ENCODE results near the gene IMMP2L. TPM values are rescaled to one million over a fixed set of nuclear protein-coding genes. Genes with fewer than 3 reads are reported as not detected.

The IMMP2L gene
- total RNA-seq, 1 experiment from 2014 or later: 8.6 TPM

DNA sequence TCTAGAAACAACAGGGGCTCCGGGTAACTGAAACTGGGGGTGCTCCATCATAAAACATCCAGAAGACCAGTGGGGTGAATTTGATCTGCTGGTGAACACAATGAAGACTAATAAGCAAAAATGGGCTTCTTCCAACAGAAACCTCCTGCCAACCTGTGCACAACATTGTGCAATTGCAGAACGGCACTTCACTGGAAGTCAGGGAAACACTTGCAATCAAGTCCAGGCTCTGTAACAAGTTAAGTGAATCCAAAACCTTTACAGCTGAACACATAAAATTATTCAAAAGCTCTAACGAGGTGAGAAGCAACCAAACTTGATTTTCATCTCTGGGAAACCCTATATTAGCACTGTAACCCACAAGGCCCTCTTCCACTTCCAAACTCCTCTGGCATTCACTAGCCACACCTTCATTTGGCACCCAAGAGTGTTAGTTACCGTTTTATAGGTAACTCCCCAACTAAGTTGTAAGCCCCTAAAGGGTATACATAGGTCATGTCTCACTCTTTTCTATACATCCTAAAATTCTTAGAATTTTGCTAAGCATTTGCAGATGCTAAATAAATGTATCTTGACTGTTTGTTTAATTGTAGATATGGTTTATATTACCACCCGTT, 22.0 kb downstream of the IMMP2L start:
- Histone ChIP-seq H3K9me2 (replicated peaks; ENCODE audit: low read length) (no peaks in the 10 kb centered on the region), H3K4me3 (ENCODE audit: low read length) (no peak overlapping the region), H3K27me3 (ENCODE audit: low read length) (no peaks in the 10 kb centered on the region), H3K79me2 (ENCODE audit: low read length) (no peaks in the 10 kb centered on the region), H3K4me2 (ENCODE audit: low read length) (no peak overlapping the region), H2AFZ (ENCODE audit: low read length) (no peak overlapping the region), H4K20me1 (ENCODE audit: low read length) (no peaks in the 10 kb centered on the region), H3K9ac (ENCODE audit: low read length) (no peak overlapping the region), H3F3A (ENCODE audit: low read length, unreplicated experiment) (no peaks in the 10 kb centered on the region), H3K9me3 (ENCODE audit: low read length) (no peaks in the 10 kb centered on the region), H3K27ac (ENCODE audit: low read length) (no peak overlapping the region), H3K36me3 (ENCODE audit: low read depth, low read length) (0 out of 2 replicates have a peak, but pooled peaks cover 3% of the 10 kb centered on the region), H3K4me1 (ENCODE audit: insufficient read depth, low read length) (no peaks in the 10 kb centered on the region)
- CTCF ChIA-PET: no interaction called here
- intact Hi-C loops (cut with micrococcal nuclease): no loop called here
- ATAC-seq (no peak), DNase-seq (no peak)
- BruUV-seq (replicated peaks): no TSS peak
- TF ChIP-seq, protein P1, sequence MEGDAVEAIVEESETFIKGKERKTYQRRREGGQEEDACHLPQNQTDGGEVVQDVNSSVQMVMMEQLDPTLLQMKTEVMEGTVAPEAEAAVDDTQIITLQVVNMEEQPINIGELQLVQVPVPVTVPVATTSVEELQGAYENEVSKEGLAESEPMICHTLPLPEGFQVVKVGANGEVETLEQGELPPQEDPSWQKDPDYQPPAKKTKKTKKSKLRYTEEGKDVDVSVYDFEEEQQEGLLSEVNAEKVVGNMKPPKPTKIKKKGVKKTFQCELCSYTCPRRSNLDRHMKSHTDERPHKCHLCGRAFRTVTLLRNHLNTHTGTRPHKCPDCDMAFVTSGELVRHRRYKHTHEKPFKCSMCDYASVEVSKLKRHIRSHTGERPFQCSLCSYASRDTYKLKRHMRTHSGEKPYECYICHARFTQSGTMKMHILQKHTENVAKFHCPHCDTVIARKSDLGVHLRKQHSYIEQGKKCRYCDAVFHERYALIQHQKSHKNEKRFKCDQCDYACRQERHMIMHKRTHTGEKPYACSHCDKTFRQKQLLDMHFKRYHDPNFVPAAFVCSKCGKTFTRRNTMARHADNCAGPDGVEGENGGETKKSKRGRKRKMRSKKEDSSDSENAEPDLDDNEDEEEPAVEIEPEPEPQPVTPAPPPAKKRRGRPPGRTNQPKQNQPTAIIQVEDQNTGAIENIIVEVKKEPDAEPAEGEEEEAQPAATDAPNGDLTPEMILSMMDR (conservative IDR thresholded peaks at IDR 0.05; ENCODE audit: low read depth, low read length): no peak
- TF ChIP-seq EZH2 (IDR thresholded peaks at IDR 0.05; ENCODE audit: low read length, unreplicated experiment): no peak
- no peak for TF ChIP-seq EZH2phosphoT487 (IDR thresholded peaks at IDR 0.05; ENCODE audit: borderline replicate concordance, low read length)
- POLR2A ChIA-PET (ENCODE audit: unreplicated experiment): no interaction called here

DNA sequence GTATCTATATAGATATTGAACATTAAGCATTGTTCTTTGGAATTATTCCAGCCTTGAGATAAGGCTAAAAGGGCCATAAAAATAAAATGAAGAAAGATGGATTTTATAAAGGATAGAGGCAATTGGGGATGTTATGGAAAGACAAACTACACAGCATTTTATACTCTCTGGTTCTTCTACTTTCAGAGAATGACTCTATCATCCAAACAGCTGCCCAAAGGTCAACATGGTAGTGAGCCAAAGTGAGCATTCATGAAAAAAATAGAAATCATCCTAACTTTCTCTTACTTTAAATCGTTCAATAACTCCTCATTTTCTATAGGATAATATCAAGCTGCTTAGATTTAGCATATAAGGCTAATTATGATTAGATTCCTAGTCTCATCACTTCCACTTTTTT, 25.2 kb downstream of the IMMP2L start:
- Histone ChIP-seq H3K27me3 (ENCODE audit: low read length) (no peaks in the 10 kb centered on the region), H3K27ac (ENCODE audit: low read length) (no peak overlapping the region), H3K4me1 (ENCODE audit: insufficient read depth, low read length) (no peaks in the 10 kb centered on the region), H3K4me2 (ENCODE audit: low read length) (no peak overlapping the region), H2AFZ (ENCODE audit: low read length) (no peak overlapping the region), H3F3A (ENCODE audit: low read length, unreplicated experiment) (no peaks in the 10 kb centered on the region), H3K36me3 (ENCODE audit: low read depth, low read length) (0 out of 2 replicates have a peak, but pooled peaks cover 3% of the 10 kb centered on the region), H4K20me1 (ENCODE audit: low read length) (no peaks in the 10 kb centered on the region), H3K9me2 (replicated peaks; ENCODE audit: low read length) (no peaks in the 10 kb centered on the region), H3K9me3 (ENCODE audit: low read length) (no peaks in the 10 kb centered on the region), H3K79me2 (ENCODE audit: low read length) (no peaks in the 10 kb centered on the region), H3K9ac (ENCODE audit: low read length) (no peak overlapping the region), H3K4me3 (ENCODE audit: low read length) (no peak overlapping the region)
- intact Hi-C loops (cut with micrococcal nuclease): no loop called here
- POLR2A ChIA-PET (ENCODE audit: unreplicated experiment): no interaction called here
- ATAC-seq: no peak
- no peak for DNase-seq
- TF ChIP-seq, protein P1 (conservative IDR thresholded peaks at IDR 0.05; ENCODE audit: low read depth, low read length): no peak
- TF ChIP-seq EZH2 (IDR thresholded peaks at IDR 0.05; ENCODE audit: low read length, unreplicated experiment) (no peak), EZH2phosphoT487 (IDR thresholded peaks at IDR 0.05; ENCODE audit: borderline replicate concordance, low read length) (no peak)
- CTCF ChIA-PET: no interaction called here
- no TSS peak for BruUV-seq (replicated peaks)

DNA sequence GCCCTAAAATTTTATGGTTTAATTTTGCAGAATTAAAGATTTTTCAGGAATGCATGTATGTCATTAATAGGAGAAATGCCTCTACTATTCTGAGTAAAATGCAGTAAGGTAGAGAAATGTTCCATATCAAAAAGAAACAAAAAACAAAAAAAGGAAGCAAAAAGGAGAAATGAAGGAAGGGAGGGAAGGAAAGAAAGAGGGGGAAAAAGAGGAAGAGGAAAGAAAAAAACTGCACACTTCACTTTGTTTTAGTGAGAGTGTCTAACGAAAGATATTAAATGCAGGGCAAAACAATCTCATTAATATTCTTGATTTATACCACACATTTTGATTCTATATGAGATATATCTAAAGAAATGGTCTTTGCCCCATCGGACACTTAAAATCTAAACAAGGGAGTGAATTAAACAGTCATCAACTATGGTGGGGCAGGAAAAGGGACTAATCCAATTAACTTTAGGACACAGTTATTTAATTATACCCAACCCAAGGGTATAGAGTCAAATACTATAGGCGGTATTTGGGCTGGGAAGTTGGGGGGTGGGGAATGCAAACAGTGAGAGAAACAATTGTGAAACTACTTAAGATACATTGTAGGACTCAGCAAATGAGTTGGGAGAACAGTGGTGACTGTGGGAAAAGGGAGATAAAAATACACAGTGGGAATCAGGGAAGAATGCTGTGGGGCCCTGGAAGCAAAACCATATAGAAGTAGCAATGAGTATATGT, 27.0 kb downstream of the IMMP2L start:
- H3F3A ChIP-seq (ENCODE audit: low read length, unreplicated experiment): peaks cover 3% of the 10 kb centered on the region
- no peaks in the 10 kb centered on the region for H3K9me2 ChIP-seq (replicated peaks; ENCODE audit: low read length)
- DNase-seq (no peak), ATAC-seq (no peak)
- no peak overlapping the region for H3K4me2 ChIP-seq (ENCODE audit: low read length)
- H3K9me3 ChIP-seq (ENCODE audit: low read length): no peaks in the 10 kb centered on the region
- CTCF ChIA-PET: no interaction called here
- H2AFZ ChIP-seq (ENCODE audit: low read length): no peak overlapping the region
- no TSS peak for BruUV-seq (replicated peaks)
- TF ChIP-seq, protein P1 (conservative IDR thresholded peaks at IDR 0.05; ENCODE audit: low read depth, low read length): no peak
- TF ChIP-seq EZH2 (IDR thresholded peaks at IDR 0.05; ENCODE audit: low read length, unreplicated experiment): no peak
- TF ChIP-seq EZH2phosphoT487 (IDR thresholded peaks at IDR 0.05; ENCODE audit: borderline replicate concordance, low read length): no peak
- H3K4me1 ChIP-seq (ENCODE audit: insufficient read depth, low read length): peaks cover 11% of the 10 kb centered on the region
- H3K27ac ChIP-seq (ENCODE audit: low read length): no peak overlapping the region
- POLR2A ChIA-PET (ENCODE audit: unreplicated experiment): no interaction called here
- no peaks in the 10 kb centered on the region for H4K20me1 ChIP-seq (ENCODE audit: low read length)
- H3K79me2 ChIP-seq (ENCODE audit: low read length): no peaks in the 10 kb centered on the region
- H3K36me3 ChIP-seq (ENCODE audit: low read depth, low read length): 0 out of 2 replicates have a peak, but pooled peaks cover 3% of the 10 kb centered on the region
- no peaks in the 10 kb centered on the region for H3K27me3 ChIP-seq (ENCODE audit: low read length)
- intact Hi-C loops (cut with micrococcal nuclease): no loop called here
- H3K4me3 ChIP-seq (ENCODE audit: low read length): no peak overlapping the region
- H3K9ac ChIP-seq (ENCODE audit: low read length): no peak overlapping the region
